K562 (cell line): ENCODE data around the gene DIP2B. TPM values are rescaled to one million over a fixed set of nuclear protein-coding genes. Genes with fewer than 3 reads are reported as not detected.

Experiments used
- ARID4B ChIP-seq: sonication (generic); formaldehyde crosslinking; IDR thresholded peaks from 2 replicates; pipeline ENCODE4 v1.8.0; 2022; ENCODE audit warnings: mild to moderate bottlenecking, missing genetic modification reagents
- BRD9 ChIP-seq: fragments of 450-650 bp; IDR thresholded peaks from 2 replicates; pipeline ENCODE4 v1.6.1; 2018; ENCODE audit warnings: low read depth; ENCODE audit not compliant: partially characterized antibody
- DACH1 ChIP-seq: fragments of 450-650 bp; IDR thresholded peaks from 2 replicates; pipeline ENCODE4 v1.6.1; 2018; ENCODE audit not compliant: partially characterized antibody
- DIDO1 ChIP-seq: fragments of 450-650 bp; IDR thresholded peaks from 2 replicates; pipeline ENCODE4 v1.6.1; 2016; ENCODE audit warnings: low read depth, missing biosample characterization, missing genetic modification characterization
- FOXK2 ChIP-seq, 2 experiments: fragments of 450-650 bp; IDR thresholded peaks in 1 of 2; conservative IDR thresholded peaks in 1 of 2; 2 replicates each; pipeline ENCODE4 v1.6.1; 2016; ENCODE audit warnings: low read depth in 2 of 2, mild to moderate bottlenecking in 1 of 2
- GATA2 ChIP-seq: sonication (generic); formaldehyde crosslinking; IDR thresholded peaks from 2 replicates; pipeline ENCODE4 v1.4.0; 2020; ENCODE audit warnings: mild to moderate bottlenecking, missing genetic modification reagents
- HMBOX1 ChIP-seq: sonication (generic); IDR thresholded peaks from 2 replicates; pipeline ENCODE4 v1.6.1; 2016
- KLF1 ChIP-seq: fragments of 450-650 bp; IDR thresholded peaks from 2 replicates; pipeline ENCODE4 v1.6.1; 2016; ENCODE audit warnings: missing genetic modification characterization, missing compliant biosample characterization
- MEF2A ChIP-seq: IDR thresholded peaks from 2 replicates; pipeline ENCODE4 v1.6.1; 2011; ENCODE audit warnings: low read depth, mild to moderate bottlenecking, low read length, moderate library complexity; ENCODE audit not compliant: control insufficient read depth
- MLLT1 ChIP-seq, 2 experiments: fragments of 450-650 bp; IDR thresholded peaks; 2 replicates each; pipeline ENCODE4 v1.6.1; 2016
- MYC ChIP-seq, 2 experiments: fragments of 250-450 bp in 1 of 2; sonication (Bioruptor Pico) in 1 of 2; IDR thresholded peaks; 2 replicates each; pipeline versions ENCODE4 v1.5.1 to v1.6.1; 2012 to 2021; ENCODE audit warnings: low read depth in 2 of 2, borderline replicate concordance in 1 of 2, improper control_type of control experiment in 1 of 2, low read length in 1 of 2, mild to moderate bottlenecking in 1 of 2, moderate library complexity in 1 of 2
- NR3C1 ChIP-seq: sonication (generic); formaldehyde crosslinking; IDR thresholded peaks from 2 replicates; pipeline ENCODE4 v1.8.1; 2022; ENCODE audit warnings: missing genetic modification reagents
- PML ChIP-seq: IDR thresholded peaks from 2 replicates; pipeline ENCODE4 v1.6.1; 2012; ENCODE audit warnings: low read length, inconsistent platforms
- POLR2AphosphoS5 ChIP-seq: IDR thresholded peaks from 2 replicates; pipeline ENCODE4 v1.6.1; 2011; ENCODE audit warnings: mild to moderate bottlenecking, low read depth, low read length, moderate library complexity; ENCODE audit not compliant: control insufficient read depth, insufficient read depth
- SNRNP70 ChIP-seq: fragments of 200-400 bp; formaldehyde crosslinking; optimal IDR thresholded peaks from 2 replicates; pipeline ENCODE3; 2017; ENCODE audit warnings: low read depth, low read length
- STAT5B ChIP-seq: fragments of 250-450 bp; sonication (Bioruptor Pico); IDR thresholded peaks from 2 replicates; pipeline ENCODE4 v1.8.0; 2021; ENCODE audit warnings: mild to moderate bottlenecking, inconsistent platforms
- ZBTB2 ChIP-seq: fragments of 450-650 bp; IDR thresholded peaks from 2 replicates; pipeline ENCODE4 v1.6.1; 2016; ENCODE audit warnings: antibody characterized with exemption
- ZNF133 ChIP-seq: fragments of 250-450 bp; sonication (Bioruptor Pico); IDR thresholded peaks from 2 replicates; pipeline ENCODE4 v1.4.0; 2020; ENCODE audit warnings: mild to moderate bottlenecking
- ZNF431 ChIP-seq: sonication (generic); formaldehyde crosslinking; IDR thresholded peaks from 2 replicates; pipeline ENCODE4 v1.8.0; 2022; ENCODE audit warnings: mild to moderate bottlenecking, missing genetic modification reagents
- polyA plus RNA-seq, 8 experiments: library from polyadenylated mRNA; depleted of rRNA in 4 of 8; stranded (reverse) in 5 of 8; unstranded in 3 of 8; fragments of >200 nt; fragmentation: Nextera tagmentation in 2 of 8; fragmentation: Illumina TruSeq in 1 of 8; extraction: Ambion mirVana in 2 of 8; extraction: Trizol in 1 of 8; gene quantifications; 2 replicates each; pipeline versions ENCODE4 v1.2.1 to v1.2.3, GENCODE V29; 2011 to 2014; ENCODE audit warnings: inconsistent platforms in 1 of 8, missing spikeins in 1 of 8
- total RNA-seq, 7 experiments: library from RNA; depleted of rRNA in 6 of 7; stranded (reverse); fragments of >200 nt in 6 of 7; fragmentation: Illumina TruSeq in 2 of 7; extraction: Trizol in 2 of 7; gene quantifications; 2 replicates each; pipeline versions ENCODE4 v1.2.1 to v1.2.3, GENCODE V29; 2011 to 2021; ENCODE audit warnings: low replicate concordance in 1 of 7

DIP2B gene
- total and polyA plus RNA-seq, 9 of the 15 experiments (the other 6 are each of a cell fraction or from before 2014, with no cell fraction given), result 4.6 to 26.1 (median 18.8) TPM

GRCh38 chr12:50562520-50563433 lies 58.0 kb downstream of the DIP2B start (continued):
- TF ChIP-seq MYC (IDR thresholded peaks at IDR 0.05; ENCODE audit: low read depth, low read length) (0 out of 2 replicates have a peak, but pooled peaks have one; percentile 35), MYC (CRISPR knock-in tag; IDR thresholded peaks at IDR 0.05; ENCODE audit: borderline replicate concordance, low read depth) (no peak), MEF2A (no peak), DACH1 (peak; percentile 75), MLLT1 (IDR thresholded peaks at IDR 0.05) (0 out of 4 replicates have a peak, but pooled peaks of 1 of the 2 experiments have one; percentile 54), HMBOX1 (peak; percentile 91), ZBTB2 (peak; percentile 78; the same call in 1 of the 2 replicates), SNRNP70 (no peak), ZNF133 (CRISPR knock-in tag) (no peak), NR3C1 (CRISPR knock-in tag) (no peak), FOXK2 (conservative IDR thresholded peaks at IDR 0.05 in 1 of 2, IDR thresholded peaks at IDR 0.05 in 1 of 2; ENCODE audit: low read depth in 2 of 2) (peak; percentile 69 to 70), BRD9 (peak; percentile 74), ZNF431 (CRISPR knock-in tag) (no peak), ARID4B (CRISPR knock-in tag) (no peak), KLF1 (tag) (no peak), STAT5B (no peak), GATA2 (peak; percentile 75), POLR2AphosphoS5 (no peak), DIDO1 (tag) (no peak), PML (peak; percentile 53; the same call in 1 of the 2 replicates)
